Measurements from ENCODE around the gene ACSM5.

Gene ACSM5, protein sequence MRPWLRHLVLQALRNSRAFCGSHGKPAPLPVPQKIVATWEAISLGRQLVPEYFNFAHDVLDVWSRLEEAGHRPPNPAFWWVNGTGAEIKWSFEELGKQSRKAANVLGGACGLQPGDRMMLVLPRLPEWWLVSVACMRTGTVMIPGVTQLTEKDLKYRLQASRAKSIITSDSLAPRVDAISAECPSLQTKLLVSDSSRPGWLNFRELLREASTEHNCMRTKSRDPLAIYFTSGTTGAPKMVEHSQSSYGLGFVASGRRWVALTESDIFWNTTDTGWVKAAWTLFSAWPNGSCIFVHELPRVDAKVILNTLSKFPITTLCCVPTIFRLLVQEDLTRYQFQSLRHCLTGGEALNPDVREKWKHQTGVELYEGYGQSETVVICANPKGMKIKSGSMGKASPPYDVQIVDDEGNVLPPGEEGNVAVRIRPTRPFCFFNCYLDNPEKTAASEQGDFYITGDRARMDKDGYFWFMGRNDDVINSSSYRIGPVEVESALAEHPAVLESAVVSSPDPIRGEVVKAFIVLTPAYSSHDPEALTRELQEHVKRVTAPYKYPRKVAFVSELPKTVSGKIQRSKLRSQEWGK

GRCh38 chr16:20409398-20410120 lies at the start of gene ACSM5:
ACSM5 (plus strand) TSS chr16:20409534; CDS start chr16:20411485, 1,951 bp downstream.
- DNase-seq: no peak

GRCh38 chr16:20359997-20360396 lies 49.3 kb upstream of the ACSM5 start:
- no peak for DNase-seq

DNA sequence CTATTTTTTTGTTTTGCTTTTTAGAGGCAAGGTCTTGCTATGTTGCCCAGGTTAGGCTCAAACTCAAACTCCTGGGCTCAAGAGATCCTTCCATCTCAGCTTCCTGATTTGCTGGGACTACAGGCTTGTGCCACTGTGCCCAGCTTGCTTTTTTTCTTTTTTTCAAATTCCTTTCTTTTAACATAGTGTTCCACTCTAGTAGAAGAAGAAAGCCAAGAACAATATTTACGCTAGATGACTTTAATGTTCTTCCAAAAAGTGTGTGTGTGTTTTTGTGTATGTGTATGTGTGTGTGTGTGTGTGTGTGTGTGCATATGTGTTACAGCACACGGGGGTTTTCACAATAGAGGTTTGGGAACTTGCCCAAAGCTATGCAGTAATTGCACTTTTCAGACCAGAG lies 46.1 kb upstream of the ACSM5 start:
- DNase-seq: no peak

DNA sequence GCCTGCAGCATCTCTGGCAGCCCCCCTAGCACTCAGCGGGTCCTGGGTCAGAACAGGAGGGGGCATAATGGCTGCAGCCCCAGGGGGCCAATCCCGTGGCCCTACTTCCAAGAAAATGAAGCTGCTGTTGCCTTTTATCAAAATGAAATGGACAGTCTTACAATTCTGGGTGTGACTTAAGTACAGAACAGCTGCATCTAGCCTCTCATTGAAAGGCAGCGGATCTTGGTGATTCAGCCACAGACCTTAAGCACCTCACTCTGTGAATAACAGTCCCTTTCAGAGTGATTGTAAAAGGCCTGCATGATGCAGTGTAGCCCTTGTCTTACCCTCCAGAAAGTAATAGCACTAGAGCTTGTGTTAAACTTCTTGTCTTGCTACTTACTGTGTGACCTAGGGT lies 45.3 kb upstream of the ACSM5 start:
- DNase-seq: no peak

DNA sequence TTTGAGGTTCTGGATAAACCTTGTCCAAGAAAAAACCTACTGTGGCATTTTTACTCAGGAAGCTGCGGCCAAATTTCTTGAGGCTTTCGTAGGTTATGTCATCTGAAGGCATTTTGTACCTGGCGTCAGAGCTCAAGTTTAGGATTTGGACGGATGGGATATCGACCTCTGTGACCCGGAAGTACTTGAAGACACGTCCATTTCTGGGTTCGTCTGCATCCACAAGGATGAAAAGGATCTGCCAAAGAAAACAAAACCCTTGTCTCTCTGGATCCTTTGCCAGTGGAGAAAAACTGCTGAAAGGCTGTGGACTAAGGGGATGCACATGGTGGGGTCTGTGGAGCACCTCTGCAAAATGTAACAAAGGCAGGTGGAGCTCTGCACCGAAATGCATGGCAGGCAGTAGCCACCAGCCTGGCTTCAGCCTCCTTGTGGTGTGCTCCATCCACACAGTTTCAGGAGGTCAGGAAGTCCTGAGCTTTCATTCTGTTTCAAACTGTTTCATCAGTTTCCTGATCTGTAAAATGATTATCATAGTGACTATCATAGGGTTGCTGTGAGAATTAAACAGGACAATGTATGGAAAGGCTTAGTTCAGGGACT lies 39.8 kb upstream of the ACSM5 start:
- no peak for DNase-seq

GRCh38 chr16:20372701-20373100 lies 36.6 kb upstream of the ACSM5 start:
- no peak for DNase-seq

GRCh38 chr16:20377181-20377580 lies 32.2 kb upstream of the ACSM5 start:
- DNase-seq: no peak

GRCh38 chr16:20380782-20381181 lies 28.6 kb upstream of the ACSM5 start:
- DNase-seq: no peak

GRCh38 chr16:20382202-20382948 lies 27.0 kb upstream of the ACSM5 start:
- DNase-seq: no peak

- DNase-seq: peak; percentile 75
Measured at GRCh38 chr16:20383106-20384029, 26.0 kb upstream of the ACSM5 start.

GRCh38 chr16:20385844-20386832 lies 23.2 kb upstream of the ACSM5 start:
- DNase-seq: peak; percentile 41

GRCh38 chr16:20387978-20388377 lies 21.4 kb upstream of the ACSM5 start:
- DNase-seq: no peak

- DNase-seq: no peak
Measured at GRCh38 chr16:20388854-20389253, 20.5 kb upstream of the ACSM5 start.

GRCh38 chr16:20391045-20391444 lies 18.3 kb upstream of the ACSM5 start:
- DNase-seq: no peak

GRCh38 chr16:20393801-20394577 lies 15.3 kb upstream of the ACSM5 start:
- DNase-seq: no peak

DNA sequence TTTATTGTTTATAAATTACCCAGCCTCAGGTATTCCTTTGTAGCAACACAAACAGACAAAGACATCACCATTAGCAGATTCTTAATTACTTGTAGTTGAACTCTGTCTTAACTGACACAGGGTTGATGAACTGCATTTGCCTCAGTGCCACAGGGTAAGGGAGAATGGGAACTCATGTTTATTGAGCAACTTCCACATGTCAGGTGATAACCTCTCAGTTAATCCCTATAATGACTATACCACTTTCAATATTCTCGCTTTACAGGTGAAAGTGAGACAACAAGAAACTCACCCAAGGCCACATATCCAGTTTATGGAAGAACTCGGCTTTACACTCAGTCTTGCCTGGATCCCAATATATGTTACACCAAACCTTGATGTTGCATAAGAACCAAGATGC lies 13.4 kb upstream of the ACSM5 start:
- DNase-seq: no peak

DNA sequence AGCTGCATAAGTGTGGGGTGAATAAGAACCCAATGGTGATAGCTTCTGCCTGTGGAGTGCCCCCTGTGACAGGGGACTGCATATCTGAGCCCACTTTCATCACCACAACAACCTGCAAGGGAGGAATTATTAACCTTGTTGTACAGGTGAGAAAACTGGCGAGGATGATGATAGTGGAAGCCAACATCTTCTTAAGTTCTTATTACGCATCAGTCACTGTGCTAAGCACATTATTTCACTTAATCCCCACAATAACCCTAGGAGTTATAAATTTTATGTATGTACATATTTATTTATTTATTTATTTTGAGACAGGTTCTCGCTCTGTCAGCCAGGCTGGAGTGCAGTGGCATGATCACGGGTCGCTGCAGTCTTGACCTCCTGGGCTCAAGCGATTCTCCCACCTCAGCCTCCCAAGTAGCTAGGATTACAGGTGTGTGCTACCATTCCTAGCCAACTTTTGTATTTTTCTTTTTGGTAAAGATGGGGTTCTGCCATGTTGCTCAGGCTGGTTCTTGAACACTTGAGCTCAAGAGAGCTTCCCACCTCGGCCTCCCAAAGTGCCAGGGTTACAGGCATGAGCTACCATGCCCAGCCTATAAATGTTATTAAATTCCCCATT lies 12.4 kb upstream of the ACSM5 start:
- no peak for DNase-seq

- DNase-seq: no peak
Measured at GRCh38 chr16:20397468-20398074, 11.8 kb upstream of the ACSM5 start.

DNA sequence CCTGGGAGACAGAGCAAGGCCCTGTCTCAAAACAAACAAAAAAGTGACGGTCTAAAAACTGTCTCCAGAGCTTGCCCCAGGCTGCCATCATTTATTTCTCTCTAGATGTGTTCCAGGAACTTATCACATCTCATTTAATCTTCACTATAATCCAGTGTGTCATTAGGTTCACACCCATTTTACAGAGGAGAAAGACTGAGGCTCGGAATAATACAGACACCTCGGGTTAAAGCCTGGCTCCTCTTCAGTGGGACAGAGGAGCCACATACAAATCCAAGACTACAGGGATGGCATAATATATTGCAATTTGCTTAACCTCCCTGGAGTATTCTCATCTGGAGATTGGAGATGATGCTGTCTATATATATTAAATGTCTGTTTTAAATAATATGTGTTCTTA lies 10.7 kb upstream of the ACSM5 start:
- no peak for DNase-seq

Measured in NCI-H510A (cell line).